PFSK-1 (cell line): ENCODE data around the gene IFIT5. TPM values are rescaled to one million over a fixed set of nuclear protein-coding genes. Genes with fewer than 3 reads are reported as not detected.

ENCODE experiments used
- FOXP2 ChIP-seq: optimal IDR thresholded peaks from 2 replicates; pipeline ENCODE3; 2011; ENCODE audit warnings: borderline replicate concordance, control low read depth, inconsistent platforms; ENCODE audit not compliant: insufficient read depth; ENCODE audit errors: extremely low read length, extremely low read depth
- POLR2AphosphoS5 ChIP-seq: IDR thresholded peaks from 2 replicates; pipeline ENCODE4 v1.6.1; 2012; ENCODE audit warnings: low read depth, mild to moderate bottlenecking, control low read depth, low read length, moderate library complexity
- SIN3A ChIP-seq: IDR thresholded peaks from 2 replicates; pipeline ENCODE4 v1.6.1; 2012; ENCODE audit warnings: mild to moderate bottlenecking, low read length, moderate library complexity, borderline replicate concordance; ENCODE audit not compliant: insufficient read depth
- TAF1 ChIP-seq: IDR thresholded peaks from 2 replicates; pipeline ENCODE4 v1.6.1; 2012; ENCODE audit warnings: low read length, control low read depth, borderline replicate concordance; ENCODE audit not compliant: insufficient read depth
- polyA plus RNA-seq: library from polyadenylated mRNA; unstranded; fragments of >200 nt; gene quantifications from one replicate; pipeline ENCODE4 v1.2.1, GENCODE V29; 2012; ENCODE audit warnings: low read depth, missing spikeins; ENCODE audit not compliant: insufficient read length
- TF ChIP-seq, protein P1 (sequence below), 2 experiments: IDR thresholded peaks; 2 replicates each; pipeline versions ENCODE4 v1.6.1 to v1.8.0; 2011 to 2012; ENCODE audit warnings: low read depth in 2 of 2, low read length in 2 of 2, control low read depth in 1 of 2, inconsistent platforms in 1 of 2, mild to moderate bottlenecking in 1 of 2, moderate library complexity in 1 of 2; ENCODE audit not compliant: insufficient read depth in 1 of 2

Gene IFIT5
- polyA plus RNA-seq: not detected

DNA sequence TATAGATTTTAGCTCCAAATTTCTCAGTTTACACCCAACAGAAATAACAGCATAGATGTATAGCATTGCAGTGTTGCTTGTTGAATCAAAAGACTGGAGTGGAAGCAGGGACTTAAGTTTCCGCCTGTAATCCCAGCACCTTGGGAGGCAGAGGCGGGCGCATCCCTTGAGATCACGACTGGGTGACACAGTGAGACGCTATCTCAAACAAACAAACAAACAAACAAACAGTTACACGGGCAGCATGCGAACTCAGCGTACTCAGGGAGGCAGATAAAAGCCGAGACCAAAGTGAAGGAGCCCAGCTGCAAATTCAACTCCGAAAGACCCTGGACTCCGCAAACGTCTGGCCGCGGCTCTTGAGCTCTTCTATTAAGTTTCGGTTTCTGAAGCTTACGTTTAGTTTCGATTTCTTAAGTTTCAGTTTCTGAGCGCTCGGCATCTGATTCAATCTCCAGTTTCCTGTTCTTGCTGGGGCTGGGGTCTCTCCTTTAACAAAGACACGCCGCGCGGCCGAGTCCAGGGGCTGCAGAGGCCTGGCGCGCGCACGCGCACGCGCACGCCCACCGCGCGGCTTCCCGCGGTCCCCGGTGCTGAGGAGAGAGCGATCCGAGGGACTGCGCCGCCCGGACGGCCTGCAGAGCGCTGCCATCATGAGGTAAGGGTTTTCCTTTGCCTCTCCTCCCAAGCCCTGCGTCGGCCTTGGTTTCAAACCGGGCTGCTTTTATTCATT, at the start of gene IFIT5:
TSS of gene IFIT5 (plus strand) at position 423 of the 733 bp plus-strand sequence. CDS start at position 654, 231 bp downstream.
- TF ChIP-seq SIN3A: no peak
- no peak for TF ChIP-seq TAF1
- no peak for TF ChIP-seq FOXP2
- TF ChIP-seq POLR2AphosphoS5: no peak
- TF ChIP-seq, protein P1, sequence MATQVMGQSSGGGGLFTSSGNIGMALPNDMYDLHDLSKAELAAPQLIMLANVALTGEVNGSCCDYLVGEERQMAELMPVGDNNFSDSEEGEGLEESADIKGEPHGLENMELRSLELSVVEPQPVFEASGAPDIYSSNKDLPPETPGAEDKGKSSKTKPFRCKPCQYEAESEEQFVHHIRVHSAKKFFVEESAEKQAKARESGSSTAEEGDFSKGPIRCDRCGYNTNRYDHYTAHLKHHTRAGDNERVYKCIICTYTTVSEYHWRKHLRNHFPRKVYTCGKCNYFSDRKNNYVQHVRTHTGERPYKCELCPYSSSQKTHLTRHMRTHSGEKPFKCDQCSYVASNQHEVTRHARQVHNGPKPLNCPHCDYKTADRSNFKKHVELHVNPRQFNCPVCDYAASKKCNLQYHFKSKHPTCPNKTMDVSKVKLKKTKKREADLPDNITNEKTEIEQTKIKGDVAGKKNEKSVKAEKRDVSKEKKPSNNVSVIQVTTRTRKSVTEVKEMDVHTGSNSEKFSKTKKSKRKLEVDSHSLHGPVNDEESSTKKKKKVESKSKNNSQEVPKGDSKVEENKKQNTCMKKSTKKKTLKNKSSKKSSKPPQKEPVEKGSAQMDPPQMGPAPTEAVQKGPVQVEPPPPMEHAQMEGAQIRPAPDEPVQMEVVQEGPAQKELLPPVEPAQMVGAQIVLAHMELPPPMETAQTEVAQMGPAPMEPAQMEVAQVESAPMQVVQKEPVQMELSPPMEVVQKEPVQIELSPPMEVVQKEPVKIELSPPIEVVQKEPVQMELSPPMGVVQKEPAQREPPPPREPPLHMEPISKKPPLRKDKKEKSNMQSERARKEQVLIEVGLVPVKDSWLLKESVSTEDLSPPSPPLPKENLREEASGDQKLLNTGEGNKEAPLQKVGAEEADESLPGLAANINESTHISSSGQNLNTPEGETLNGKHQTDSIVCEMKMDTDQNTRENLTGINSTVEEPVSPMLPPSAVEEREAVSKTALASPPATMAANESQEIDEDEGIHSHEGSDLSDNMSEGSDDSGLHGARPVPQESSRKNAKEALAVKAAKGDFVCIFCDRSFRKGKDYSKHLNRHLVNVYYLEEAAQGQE (IDR thresholded peaks at IDR 0.05; ENCODE audit: insufficient read depth in 1 of 2, low read depth in 2 of 2, low read length in 2 of 2): no peak; a peak in 1 of 4 replicates

DNA sequence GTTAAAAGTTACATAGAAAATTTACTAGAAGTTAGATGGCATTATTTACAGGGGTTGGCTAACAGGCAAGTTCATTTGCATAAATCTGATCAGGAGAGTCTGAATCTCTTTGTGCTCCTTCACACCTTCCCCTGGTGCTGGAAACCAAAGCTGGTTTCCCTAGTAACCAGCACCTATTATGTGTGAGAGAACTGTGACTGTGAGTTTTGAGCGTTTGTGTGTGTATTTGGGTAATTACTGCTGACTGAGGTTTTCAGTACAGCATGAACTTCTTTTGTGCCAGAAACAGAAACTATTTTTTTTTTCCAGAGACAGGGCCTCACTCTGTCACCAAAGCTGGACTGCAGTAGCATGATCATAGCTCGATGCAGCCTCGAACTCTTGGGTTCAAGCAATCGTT, 46.8 kb upstream of the IFIT5 start:
- no peak for TF ChIP-seq SIN3A
- TF ChIP-seq, protein P1 (IDR thresholded peaks at IDR 0.05; ENCODE audit: insufficient read depth in 1 of 2, low read depth in 2 of 2, low read length in 2 of 2): no peak
- no peak for TF ChIP-seq POLR2AphosphoS5
- no peak for TF ChIP-seq FOXP2
- no peak for TF ChIP-seq TAF1

DNA sequence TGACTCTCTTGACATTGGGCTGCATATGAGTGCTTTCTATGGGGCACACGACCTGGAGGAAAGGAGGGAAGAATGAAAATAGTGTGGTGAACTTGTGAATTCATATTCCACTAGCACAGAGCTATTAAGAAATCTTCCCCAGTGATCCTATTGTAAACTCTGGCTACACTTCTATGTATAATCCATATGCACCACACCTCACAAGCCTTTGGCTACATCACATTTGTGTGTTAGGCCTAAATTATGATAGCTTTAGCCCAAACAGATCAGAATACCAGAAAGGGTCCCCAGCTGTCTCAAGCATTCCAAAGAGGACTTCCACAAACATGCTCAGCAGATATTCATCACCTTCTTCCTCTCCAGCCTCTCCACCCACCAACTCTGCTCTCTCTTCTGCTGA, 46.2 kb upstream of the IFIT5 start:
- TF ChIP-seq SIN3A: no peak

GRCh38 chr10:89369156-89370105, 44.9 kb upstream of the IFIT5 start:
- TF ChIP-seq POLR2AphosphoS5: no peak
- no peak for TF ChIP-seq SIN3A
- TF ChIP-seq, protein P1 (IDR thresholded peaks at IDR 0.05; ENCODE audit: insufficient read depth in 1 of 2, low read depth in 2 of 2, low read length in 2 of 2): no peak
- no peak for TF ChIP-seq FOXP2
- TF ChIP-seq TAF1: no peak

DNA sequence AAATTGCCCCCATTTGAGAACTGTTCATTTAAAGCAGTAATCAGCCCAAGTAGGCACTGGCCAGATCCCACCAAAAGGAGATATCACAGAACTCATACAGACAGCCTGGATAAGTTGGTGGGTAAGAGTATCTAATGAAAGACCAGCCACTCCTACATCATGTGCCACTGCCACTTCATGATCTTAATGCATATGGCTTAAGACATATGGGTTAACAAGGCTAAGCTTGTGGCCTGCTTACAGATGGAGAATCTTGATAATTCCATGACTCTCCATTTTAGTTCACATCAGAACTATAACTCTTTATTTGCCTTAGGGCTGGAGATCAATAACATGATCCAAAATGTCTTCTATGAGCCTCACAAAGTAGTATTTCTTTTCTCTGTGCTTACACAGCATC, 43.3 kb upstream of the IFIT5 start:
- TF ChIP-seq SIN3A (no peak), POLR2AphosphoS5 (no peak), TAF1 (no peak), FOXP2 (no peak)
- TF ChIP-seq, protein P1 (IDR thresholded peaks at IDR 0.05; ENCODE audit: insufficient read depth in 1 of 2, low read depth in 2 of 2, low read length in 2 of 2): no peak
